ENCODE data around the gene ARID3B.
A peak's percentile ranks its signal among the peaks of the same experiment; 100 is the strongest.
"Not testable (repeated sequence)": the region's sequence is repeated elsewhere in the genome, so short reads cannot be mapped to it uniquely, and the experiment has no call there.

The ARID3B gene

DNA sequence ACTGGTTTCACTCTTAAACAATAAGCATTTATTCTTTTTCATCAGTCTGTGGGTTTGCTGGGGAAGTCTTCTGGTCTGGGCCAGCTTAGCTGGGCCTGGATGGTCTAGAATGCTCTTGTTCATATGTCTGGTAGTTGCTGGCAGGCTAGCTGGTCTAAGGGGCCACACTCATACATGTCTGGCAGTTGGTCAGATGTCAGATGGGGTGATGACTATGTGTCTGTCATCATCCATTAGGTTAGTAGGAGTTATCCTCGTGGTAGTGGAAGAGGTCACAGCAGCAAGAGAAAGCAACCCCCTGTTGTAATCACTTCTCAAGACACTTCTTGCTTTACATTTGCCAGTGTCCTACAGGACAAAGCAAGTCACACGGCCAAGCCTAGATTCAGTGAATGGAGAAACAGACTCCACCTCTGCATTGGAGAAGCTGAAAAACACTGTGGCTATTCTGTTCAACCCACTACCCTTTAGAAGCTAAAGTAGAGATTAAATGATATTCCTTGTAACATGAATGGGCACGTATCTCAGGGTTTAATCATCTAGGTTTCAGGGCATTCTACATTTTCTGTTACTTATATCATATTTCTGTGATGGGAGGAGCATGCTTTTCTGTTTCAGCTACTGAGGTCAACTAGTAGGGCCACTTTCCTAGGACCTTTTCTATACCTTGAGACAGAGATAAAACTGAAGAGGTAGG, 5.5 kb upstream of the ARID3B start:
- DNase-seq (ENCODE audit: low read depth) = no peak

DNA sequence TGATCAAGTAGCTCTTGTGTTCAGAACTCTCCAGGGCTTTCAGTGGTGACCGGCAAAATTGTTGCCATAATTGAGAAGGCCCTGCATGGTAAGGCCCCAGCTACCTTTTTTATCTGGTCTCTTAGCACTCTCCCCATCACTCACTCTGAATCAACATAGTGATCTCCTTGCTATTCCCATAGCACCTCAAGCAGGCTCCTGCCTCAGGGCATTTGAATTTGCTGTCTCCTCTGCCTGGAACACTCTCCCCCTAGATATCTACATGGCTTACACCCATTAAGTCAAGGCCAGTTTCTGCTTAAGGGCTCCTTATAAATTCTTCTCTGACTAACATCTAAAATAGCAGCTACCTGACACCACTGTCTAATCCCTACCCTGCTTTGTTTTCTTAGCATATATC, 3.3 kb upstream of the ARID3B start:
- no peak for DNase-seq (ENCODE audit: low read depth)

DNA sequence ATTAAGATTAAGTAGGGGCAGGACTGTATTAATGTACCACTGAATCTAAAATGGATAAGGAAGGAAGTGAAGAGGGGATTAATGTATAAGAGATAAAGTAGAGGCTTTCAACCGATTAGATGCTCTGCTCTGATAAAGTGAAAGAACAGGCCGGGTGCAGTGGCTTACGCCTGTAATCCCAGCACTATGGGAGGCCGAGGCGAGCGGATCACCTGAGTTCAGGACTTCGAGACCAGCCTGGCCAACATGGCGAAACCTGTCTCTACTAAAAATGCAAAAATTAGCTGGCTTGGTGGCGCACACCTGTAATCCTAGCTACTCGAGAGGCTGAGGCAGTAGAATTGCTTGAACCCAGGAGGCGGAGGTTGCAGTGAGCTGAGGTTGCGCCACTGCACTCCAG, 1.5 kb upstream of the ARID3B start:
- DNase-seq (ENCODE audit: low read depth) = not testable (repeated sequence)

DNA sequence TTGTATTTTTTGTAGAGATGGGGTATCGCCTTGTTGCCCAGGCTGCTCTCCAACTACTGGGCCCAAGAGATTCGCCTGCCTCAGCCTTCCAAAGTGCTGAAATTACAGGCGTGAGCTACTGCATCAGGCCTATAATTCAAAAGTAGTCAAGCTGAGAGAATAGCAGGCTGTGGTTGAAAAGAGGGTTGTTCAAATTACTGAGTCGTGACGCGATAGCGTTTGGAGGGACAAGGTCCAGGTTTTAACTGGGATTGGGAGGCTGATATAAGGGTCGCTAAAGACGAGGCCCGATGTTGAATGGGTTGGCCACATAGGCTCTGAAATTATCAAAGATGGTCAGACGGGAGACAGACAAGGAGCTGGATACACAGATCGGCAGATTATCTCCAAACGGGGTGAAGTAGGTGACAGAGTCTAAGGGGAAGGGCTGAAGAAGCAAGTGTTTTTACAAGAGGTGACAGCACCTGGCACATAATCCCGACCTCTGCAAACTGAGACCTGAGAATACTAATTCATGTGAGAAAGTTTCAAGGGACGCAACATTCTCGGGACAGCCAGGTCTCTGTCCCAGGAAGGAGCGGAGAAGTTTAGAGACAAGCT, 759 bp upstream of the ARID3B start:
- DNase-seq (ENCODE audit: low read depth) = no peak

DNA sequence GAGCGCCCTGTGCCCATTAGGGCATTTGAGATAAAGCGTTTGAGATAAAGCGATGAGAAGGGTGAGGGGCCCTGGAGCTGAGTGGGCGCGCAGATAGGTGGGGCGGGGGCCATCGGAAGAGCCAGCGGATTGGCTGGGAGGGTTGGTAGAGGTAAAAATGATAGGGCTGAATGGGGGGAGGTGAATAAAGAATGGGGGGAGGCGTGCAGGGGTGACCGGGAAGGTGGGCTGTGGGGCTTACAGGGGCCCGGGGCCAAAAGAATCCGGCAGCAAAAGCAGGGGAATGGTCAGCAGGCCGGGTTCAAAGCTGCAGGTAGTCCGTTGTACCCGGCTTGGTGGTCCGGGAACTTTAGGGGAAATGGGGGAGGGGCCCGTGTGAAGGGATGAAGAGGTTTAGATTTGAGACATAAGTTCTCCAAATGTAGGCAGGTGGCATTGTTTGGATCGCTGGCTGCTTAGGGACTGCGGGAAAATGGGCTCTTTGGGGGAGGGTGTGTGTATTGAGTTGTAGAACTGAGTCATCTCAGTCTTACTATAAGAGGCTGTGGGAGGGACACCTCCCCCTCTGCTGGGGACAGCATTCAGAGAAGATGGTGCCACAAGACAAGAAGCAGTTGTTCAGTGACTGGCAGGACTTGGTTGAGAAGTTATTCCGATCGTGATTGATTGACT, 610 bp downstream of the ARID3B start:
- DNase-seq (ENCODE audit: low read depth) = peak; percentile 41

DNA sequence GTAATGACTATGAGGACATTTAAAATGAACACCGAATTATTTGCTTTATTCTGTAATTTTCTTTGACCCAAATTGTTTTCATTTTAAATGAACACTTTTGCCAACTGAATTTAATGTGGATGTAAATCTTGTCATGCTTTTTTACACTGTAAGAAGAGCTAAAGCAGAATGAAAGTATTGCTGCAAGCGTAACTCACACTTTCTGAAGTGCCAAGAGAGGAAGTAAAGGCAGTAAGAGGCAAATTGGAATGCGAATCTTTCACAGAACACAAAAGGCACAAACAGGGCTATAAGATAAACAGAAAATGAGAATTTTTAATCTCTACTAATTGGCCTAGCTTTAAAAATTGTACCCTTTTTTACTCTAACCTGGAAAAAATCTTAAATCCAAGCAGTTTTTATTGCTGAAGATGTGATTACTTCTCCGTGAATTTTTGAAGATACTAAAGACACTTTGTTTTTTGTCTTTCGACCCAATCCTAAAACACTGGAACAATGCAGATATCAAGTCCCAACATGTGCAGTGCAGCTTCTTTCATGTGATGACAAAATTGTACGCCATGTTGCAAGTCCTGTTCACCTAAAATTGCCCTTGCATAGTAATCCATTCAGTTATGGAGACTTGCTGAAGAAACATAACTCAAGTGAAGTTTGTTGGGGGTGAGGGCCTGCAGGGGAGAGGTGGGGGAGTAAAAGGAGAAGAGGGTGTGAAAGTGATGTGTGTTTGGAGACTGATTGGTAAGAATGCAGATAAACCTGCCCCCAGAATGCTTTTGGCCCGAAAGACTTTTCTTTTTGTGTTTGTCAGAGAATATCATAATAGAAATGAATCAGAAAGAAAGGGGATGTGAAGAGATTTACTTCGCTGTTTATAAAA, 1.4 kb downstream of the ARID3B start:
- DNase-seq (ENCODE audit: low read depth) = no peak

DNA sequence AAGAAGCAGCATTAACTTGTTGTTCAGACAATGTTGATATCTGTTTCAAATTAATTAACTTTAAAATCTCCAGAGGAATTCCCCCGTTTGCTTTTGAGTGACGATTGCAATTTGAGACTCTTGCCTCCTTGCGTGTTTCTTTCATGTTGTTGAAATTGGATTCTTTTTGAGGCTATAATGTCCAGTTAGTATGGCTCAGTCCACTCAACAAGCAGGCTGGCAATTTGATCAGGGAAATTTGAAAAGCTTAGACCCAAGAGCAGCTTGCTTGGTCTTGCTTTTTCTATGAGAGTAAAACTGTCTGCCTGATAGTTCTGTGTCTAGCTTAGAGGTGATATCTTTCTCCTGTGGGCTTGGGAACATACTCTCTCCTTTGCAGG, 2.0 kb downstream of the ARID3B start:
- DNase-seq (ENCODE audit: low read depth) = no peak

DNA sequence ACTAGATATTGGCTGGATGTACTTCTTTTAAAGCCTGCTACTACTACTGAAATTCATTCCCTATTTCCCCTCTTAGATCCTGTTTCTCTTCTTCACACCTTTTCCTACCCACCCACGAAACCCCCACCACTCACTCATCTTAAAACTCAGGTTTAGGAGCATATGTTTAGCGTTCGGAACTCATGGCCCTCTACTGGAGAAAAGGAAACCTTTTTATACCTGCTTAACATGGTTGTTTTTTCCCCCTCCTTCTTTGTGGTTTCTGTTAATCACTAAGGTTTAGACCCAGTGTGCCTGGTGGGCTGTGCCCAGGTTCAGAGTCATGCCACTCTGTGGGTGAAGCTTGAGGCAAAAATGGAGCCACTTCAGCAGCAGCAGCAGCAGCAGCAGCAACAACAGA, 2.6 kb downstream of the ARID3B start:
- no peak for DNase-seq (ENCODE audit: low read depth)

DNA sequence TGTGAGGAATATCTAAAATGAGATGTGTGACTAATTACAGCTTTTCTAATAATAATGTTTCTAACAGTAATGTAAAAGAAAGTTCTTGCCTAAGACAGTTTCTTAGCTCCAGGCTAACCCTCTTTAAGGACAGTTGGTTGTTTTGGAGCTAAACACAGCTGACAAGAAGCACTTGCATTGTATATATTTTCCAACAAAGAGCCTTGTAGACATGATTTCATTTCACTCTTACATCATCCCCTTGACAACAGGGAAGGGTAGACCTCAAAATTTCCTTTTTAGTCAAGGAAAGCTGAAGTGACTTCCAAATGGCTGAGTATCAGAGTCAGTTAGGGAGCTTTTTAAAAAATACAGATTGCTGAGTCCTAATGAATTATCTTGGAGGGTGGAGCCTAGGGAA, 4.1 kb downstream of the ARID3B start:
- DNase-seq (ENCODE audit: low read depth) = no peak

DNA sequence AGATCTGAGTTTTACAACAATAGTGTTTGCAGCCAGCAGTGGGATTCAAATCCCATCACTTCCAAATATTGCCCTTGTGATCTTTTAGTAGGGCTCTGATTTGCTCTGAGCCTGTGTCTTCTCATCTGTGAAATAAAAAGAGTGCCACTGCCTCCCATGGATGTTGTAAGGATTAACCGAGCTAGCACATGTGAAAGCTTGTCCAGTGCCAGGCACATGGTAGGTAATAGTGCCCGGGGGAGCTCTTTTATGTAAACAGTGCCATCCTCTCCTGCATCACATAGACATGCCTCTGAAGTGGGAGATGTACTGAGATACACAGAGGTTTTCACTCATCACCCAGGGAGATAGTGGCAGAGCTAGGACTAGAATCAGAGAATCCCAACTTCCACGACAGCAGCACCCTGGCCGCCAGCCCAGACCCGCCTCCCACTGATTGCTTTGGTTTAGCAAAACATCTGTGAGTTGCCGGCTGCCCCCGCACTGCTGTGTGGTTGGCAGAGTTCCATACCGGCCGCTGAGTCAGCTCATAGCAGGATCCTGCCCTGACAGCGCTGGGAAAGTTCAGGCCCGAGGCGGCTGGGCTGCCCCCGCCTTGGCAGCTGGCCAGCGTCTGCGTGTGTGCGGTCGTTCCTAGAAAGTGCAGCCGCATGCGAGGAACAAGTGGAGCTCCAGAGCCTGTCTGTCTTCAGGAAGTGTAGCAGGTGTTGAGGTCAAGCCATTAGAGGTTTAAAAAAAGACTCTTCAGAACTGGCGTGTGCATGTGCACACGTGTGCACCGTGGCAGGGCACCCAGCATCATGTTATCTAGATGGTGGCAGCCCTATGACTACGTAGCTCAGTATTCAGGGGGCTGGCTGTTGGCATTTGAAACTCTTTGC, 5.0 kb downstream of the ARID3B start:
- DNase-seq (ENCODE audit: low read depth) = peak; percentile 85

DNA sequence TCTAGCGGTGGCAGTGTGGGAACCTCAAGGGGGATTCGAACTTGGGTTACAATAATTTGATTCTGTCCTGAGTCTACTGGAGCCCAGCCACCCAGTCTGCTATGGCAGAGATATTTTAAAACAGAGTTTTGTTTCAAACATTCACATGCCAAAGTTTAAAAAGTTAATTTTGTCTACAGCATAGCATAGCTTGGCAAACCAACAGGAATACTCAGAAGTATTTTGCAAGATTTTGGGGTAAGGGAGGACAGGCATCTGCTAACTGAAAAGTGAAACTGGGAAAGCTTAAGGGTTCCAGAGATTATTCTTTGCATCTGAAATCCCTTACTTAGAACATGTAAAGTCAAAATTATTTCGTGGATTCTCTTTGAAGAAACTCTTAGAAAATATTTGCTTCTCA, 6.6 kb downstream of the ARID3B start:
- DNase-seq (ENCODE audit: low read depth) = no peak

DNA sequence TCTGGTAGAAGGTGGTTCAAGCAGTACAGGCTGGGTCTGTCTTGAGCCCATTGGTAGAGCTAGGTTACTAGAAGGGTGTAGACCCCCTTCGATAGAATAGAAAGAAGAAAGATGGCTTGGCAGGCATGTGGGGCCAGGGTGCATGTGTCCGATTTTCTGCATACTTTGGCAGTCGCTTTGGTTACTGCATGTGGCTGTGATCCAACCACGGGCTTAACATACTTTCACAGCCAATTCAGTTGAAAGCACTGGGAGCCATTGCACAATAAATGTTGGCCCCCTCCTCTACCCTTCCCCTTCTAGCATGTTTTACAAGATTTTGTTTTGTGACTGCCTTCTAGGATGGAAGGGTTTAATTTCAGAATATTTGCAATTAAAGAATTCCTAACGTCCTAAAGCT, 7.2 kb downstream of the ARID3B start:
- no peak for DNase-seq (ENCODE audit: low read depth)

DNA sequence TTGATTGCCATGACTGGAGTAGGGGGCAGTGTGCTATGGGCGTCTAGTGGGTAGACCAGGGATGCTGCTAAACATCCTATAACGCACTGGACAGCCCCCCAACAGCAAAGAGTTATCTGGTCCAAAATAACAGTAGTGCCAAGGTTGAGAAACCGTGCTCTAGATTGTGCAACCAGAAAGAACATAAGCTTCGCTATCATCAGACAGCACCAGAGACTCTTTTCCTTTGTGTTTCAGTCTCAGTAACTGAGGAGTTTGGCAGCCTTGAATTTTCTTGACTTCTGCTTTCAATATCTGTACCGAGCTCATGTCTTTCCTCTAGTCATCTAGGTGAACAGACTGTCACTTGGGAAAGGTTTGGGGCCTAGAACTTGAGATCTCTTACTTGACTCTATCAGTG, 8.8 kb downstream of the ARID3B start:
- no peak for DNase-seq (ENCODE audit: low read depth)

DNA sequence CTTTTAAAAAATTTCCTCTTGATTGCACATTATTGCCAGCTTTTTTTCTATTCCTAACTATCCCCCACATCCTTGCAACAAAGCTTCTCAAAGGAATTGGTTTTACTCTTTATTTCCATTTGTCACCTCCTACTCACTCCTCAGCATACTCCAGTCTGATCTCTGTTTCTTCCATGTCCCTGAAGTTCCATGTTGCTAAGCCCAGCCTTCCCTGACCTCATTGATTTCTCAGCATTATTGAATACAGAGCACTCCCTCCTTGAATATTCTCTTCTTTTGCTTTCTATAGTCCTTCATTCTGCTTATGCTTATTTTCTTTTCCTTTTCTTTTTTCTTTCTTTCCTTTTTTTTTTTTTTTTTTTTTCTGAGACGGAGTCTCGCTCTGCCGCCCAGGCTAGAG, 10.7 kb downstream of the ARID3B start:
- no peak for DNase-seq (ENCODE audit: low read depth)

DNA sequence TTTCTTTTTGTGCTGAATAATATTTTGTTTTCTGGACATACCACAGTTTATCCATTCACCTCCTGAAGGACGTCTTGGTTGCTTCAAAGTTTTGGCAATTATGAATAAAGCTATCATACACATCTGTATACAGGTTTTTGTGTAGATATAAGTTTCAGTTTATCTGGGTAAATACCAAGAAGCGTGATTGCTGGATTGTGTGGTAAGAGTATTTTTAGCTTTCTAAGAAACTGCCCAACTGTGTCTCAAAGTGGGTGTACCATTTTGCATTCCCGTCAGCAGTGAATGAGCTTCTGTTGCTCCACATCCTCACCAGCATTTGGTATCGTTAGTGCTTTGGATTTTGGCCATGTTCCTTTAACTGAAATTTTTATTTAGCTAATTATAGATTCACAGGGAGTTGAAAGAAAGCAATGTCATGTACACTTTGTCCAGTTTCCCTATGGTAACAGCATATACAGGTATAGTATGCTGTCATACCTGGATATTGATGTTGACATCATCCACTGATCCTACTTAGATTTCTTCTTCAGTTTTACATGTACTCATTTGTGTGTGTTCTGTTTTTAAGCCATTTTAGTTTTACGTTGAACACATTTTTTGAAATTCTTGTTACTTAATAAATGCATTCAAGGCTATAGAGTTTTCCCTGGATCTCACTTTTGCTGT, 11.9 kb downstream of the ARID3B start:
- no peak for DNase-seq (ENCODE audit: low read depth)

DNA sequence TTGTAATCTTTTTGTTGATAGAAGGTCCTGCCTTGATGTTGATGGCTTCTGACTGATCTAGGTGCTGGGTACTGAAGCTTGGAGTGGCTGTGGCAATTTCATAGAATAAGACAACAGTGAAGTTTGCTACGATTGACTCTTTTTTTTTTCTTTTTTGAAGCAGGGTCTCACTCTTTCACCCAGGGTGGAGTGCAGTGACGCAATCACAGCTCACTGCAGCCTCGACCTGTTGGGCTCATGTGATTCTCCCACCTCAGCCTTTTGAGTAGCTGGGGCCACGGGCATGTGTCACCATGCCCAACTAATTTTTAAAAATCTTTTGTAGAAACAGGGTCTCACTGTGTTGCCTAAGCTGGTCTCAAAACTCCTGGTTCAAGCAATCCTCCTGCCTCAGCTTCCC, 14.2 kb downstream of the ARID3B start:
- DNase-seq (ENCODE audit: low read depth) = no peak

DNA sequence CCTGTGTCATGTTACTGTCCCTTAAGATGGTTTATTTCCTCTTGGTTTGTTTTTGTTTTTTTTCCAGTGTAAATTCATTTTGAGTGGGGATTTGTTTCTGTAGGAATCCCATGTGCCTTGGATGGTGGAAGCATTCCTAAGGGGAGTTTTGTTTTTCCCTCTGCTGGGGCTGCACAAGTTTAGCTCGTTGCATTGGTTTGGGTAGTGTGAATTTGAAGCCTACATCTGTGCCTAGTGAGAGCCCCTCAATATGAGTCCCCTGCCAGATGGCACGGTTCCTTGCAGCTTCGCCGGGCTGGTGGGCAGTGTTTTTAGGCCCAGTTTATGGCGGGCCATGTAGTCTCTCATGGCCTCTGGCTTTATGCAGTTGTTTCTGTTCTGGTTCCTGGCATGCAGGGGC, 17.7 kb downstream of the ARID3B start:
- no peak for DNase-seq (ENCODE audit: low read depth)

DNA sequence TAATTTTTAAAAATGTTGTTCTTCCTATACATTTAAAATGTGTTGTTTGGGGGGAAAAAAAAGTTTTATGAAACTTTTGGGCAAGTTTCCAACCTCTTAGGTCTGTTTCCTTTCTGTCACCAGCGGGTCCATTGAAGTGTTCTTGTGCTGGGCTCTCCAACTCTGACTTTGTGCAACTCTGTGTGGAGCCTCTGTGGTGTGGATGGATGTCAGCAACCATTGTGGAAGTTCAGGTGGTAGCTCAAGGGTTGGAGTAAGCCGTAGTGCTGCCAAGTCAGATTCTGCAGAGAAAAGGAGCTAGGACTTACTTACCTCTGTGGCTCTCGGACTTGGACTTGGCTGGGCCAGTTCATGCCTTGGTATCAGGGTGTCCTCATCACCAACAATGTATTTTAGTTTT, 22.4 kb downstream of the ARID3B start:
- DNase-seq (ENCODE audit: low read depth) = no peak

DNA sequence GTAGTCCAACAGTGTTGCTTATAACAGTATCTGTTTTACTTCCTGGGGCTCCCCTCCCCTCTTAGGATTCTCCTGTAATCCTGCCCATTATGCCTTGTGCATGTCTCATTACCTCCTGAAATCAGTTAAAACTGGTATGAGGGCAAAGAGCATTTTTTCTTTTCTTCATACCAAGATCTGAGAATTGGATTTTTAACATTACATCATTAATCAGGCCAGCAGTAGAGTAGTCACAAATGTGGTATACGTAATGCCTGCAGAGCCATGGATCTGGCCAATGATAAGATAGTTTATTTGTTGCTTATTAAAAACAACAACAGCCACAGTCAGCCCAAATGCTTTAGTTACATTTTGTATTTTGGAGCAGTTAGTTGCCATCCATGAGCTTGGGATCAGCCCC, 23.2 kb downstream of the ARID3B start:
- no peak for DNase-seq (ENCODE audit: low read depth)

DNA sequence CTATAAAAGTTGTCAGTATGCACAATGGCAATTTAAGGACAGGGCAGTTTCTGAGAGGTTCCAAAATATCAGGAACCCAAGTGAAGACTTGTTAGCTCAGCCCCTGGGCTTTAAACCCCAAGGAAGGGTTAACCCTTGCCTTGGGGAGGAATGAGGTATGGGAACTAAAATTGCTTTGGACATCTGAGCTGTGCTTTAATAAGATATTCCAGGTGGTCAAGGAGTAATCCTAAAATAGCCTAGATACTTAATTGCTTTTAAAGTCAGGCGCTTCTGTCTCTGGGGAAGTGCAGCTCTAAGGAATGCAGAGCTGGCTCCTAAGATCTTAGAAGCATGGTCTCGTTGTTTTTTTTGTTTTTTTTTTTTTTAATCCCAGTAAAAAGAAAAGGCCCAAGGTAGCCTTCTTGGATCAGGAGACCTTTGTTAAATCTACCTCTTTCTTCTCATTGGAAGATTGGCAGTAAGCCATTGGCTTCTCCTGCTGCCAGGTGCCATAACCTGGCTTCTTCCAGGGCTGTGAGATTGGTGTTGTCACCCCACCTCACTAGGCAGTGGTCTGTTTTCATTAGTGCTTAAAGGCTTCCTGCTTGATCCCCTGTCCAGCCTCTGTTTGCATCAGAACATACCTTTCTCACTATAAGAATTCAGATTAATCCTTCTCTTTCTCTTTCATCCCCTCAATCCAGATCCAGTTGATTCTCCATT, 24.5 kb downstream of the ARID3B start:
- DNase-seq (ENCODE audit: low read depth) = no peak

DNA sequence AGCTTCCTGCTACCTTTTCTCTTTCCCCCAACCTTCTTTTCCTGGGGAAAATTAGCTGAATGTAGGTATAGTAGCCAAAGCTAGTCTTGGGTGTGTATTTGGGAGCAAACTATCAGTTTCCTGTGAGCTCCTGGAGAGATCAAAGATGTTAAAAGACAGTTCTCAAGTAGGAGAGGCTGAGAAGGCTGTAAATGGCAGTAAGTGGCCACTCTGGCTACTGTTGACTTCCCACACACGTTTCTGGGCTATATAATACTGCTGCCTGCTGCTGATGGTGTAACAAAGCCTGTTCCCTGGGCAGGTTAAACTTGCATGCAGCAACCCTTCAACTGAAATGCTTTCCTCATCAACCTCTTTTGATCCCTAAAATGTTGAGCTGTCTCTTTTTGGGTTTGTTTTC, 27.6 kb downstream of the ARID3B start:
- DNase-seq (ENCODE audit: low read depth) = no peak
